ENCODE measurements around the gene FRYL.
"Not testable (repeated sequence)": the region's sequence is repeated elsewhere in the genome, so short reads cannot be mapped to it uniquely, and the experiment has no call there.

Gene FRYL

DNA sequence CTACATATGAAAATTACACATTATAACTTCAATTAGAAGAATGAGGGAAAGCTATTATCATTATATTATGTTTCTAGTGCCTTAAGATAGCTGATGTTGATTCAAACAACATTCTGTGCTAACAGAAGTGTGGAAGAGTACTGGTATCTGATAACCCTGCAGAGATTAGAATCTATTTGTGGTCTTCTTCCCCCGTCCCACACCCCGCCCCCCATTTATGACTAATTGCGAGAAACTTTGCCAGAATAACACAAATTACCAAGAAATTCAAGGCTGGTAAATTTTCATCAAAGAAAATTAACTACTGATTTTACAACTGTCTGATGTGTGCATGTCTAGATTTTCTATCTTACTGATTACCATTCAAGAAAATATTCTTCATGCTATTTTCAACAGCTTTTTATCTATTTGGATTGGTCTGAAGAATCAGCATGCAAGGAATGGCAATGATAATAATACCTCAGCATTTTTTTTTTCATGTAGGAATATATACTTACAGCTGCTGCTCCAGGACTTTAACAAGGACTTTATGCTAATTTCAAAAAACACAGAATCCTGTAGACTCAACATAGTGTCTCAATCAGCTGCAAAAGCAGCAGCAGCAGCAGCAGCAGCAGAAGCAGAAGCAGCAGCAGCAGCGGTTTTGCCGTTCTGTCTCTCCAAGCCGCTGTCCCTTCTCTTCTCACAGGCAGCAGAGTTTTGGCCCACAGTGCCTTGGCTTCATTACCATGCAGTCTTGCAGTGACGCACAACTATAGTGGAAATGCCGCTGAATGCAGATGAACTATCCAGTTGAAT is 126.7 kb downstream of the FRYL start:
- no peak for DNase-seq (ENCODE audit: low read depth)

DNA sequence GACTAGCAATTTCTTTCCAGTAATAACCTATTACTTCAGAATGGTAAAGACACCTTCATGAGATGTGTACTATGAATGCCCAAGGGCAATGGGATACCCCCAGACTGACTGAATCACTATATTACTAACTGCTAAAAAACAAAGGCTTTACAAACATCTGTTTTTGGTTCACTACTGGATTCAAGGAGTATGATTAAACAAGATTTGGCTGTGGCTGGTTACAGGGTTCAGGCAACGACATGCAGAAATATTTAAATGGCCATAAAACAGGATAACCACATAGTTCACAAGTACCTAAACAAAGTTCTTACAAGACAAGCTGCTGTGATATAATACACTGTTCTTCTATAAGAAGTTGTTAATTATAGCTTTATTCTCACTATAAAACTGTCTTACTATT is 128.2 kb downstream of the FRYL start:
- DNase-seq (ENCODE audit: low read depth), result no peak

DNA sequence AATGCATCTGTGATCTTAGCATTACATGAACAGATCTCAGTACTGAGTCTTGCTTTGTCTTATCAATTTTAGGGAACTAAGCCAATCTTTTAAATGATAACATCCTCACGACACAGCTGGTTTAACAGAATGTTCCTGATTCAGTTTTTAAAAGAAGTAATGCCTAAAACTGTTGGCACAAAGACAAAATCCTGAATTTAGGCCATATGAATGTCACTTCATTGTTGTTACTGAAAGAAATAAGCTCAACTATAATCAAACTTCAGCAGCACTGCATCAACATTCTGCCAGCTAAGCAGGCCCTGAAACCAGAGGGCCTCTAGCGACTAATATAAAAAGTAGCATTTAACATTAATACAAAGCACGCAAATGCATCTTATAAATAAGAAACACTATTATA is 130.6 kb downstream of the FRYL start:
- DNase-seq (ENCODE audit: low read depth), result no peak

DNA sequence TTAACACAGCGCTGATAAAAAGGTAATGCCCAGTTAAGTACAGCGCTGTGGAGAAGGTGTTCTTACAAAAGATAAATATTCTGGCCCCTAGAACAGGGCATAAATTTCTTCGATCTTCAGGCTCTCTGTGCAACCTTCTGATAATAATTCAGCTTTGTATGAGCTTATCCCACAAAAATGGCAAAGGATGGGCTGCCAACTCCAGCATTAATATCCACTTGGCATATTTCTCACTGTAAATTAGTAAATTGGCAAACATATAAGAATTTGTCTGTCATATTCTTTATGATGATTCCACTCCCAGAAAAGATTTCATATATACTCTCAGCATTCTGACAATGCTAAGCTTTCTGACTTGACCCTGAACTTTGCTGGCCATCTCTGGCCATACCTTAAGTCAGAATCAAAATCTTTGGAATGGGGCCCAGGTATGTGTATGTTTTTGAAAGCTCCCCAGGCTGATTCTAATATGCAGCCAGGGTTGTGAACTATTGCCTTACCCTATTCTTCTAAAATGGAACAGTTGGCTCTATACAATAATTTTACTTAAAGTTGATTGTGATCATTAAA is 134.8 kb downstream of the FRYL start:
- DNase-seq (ENCODE audit: low read depth), result no peak

DNA sequence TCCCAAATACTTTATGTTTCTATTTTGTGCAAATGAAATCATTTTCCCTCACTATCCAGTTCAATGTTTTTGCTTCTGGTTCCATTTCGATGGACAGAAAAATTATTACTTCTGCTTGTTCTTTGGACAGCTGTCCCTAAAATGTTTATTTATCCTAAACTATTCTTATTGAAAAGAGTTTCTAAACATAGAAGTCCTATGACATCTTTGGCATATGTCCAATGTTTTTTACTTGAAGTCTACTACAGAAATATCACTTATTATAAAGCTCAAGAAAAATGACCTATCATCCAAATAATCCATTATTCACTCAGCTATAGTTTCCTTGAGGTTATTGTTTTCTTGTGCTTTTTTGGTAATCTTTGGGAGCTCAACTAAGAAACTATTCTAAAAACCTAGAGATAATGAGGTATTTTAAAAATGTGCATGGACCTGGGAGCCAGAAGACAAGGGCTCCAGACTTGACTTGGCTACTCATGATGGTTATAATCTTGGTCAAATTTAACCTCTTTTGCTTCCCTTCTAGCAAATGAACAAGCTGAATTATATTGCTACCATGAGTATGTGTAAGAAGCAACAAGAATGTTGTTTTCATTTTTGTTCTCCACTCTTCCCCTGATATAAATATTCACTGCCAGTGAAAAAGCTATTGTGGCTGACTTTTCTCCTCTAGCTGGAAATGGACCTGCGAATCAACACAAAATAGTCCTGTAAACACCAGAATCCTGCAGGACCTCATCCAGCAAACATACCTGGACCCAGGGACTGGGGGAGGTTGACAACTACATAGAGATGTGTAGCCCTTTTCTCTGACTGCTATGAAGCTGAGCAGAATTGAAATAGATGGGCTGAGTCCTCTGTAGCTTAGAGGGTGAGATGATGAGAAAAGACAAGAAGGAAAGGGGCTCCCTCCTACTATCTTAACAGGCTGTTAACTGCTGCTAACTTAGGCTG is 137.4 kb downstream of the FRYL start:
- DNase-seq (ENCODE audit: low read depth), result no peak

DNA sequence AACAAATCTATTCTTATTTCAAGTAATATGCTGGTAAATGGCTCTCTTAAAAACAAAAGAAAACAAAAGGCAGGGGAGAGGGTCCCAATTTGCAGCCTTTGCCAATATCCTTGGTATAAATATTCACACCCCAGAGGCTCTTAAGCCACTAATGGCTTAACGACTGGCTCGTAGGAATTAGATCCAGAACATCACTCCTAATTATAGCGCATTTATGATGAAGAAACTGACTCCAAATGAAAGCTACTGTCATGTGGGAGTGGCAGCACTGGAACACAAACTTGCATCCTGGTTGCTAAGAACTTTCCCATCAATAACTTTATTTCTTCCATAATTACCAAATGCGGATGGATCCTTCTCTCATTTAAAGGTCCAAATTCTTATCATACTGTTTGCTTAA is 138.7 kb downstream of the FRYL start:
- DNase-seq (ENCODE audit: low read depth), result no peak

DNA sequence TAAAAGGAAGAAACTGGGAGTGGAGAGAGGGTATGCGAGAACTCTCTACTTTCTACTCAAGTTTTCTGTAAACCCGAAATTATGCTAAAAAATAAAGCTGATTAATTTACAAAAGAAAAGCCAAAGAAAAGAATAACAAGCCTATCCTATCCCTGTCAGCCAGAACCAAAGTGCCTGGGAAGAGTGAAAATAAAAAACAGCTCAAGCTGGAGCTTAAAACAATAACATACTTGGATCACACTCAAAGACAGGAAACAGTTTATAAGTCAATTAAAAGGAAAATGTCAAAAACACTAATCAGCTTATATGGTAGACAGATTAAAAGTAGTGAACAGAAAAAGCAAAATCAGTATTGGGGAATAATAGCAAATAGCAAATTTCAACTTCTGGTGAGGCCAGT is 139.4 kb downstream of the FRYL start:
- no peak for DNase-seq (ENCODE audit: low read depth)

DNA sequence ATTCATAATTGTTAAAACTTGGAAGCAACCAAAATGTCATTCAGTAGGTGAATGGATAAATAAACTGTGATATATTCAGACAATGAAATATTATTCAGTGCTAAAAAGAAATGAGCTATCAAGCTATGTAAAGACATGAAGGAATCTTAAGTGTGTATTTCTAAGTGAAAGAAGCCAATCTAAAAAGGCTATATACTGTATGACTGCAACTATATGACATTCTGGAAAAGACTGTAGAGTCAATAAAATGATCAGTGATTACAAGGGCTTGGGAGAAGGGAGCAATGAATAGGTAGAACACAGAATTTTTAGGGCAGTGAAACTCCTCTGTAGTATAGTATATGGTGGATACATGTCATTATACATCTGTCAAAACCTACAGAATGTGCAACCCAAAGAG is 139.9 kb downstream of the FRYL start:
- DNase-seq (ENCODE audit: low read depth), result no peak

DNA sequence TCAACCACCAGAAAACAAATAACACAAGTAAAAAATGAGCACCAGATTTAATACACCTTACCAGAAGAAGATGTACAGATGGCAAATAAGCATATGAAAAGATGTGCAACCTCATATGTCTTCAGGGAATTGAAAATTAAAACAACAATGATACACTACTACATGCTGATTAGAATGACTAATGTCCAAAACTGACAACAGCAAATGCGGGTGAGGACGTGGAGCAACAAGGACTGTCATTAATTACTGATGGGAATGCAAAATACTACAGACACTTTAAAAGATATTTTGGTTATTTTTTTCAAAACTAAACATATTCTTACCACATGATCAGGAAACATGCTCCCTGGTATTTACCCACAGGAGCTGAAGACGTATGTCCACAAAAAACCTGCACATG is 140.3 kb downstream of the FRYL start:
- DNase-seq (ENCODE audit: low read depth), result no peak

DNA sequence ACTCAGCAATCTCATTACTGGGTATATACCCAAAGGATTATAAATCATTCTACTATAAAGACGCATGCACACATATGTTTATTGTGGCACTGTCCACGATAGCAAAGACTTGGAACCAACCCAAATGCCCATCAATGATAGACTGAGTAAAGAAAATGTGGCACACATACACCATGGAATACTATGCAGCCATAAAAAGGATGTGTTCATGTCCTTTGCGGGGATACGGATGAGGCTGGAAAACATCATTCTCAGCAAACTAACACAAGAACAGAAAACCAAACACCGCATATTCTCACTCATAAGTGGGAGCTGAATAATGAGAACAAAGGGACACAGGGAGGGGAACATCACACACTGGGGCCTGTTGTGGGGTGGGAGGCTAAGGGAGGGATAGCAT is 141.5 kb downstream of the FRYL start:
- DNase-seq (ENCODE audit: low read depth), result not testable (repeated sequence)

DNA sequence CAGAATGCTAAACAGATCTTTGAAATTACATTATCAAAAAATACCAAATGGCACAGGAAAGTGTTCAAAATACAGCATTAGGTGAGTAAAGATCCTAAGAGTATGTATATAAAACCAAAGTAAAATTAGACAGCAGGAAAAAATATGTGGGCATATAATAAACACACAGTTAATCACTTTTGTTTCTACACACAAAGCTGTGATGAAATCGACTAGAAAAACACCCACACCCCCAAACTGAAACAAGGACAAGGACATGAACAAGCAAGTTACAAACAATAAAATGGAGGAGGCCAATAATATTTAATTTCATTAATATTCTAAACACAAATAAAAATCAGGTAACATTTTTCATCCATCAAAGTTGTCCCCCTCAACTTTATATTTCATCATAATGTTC is 143.2 kb downstream of the FRYL start:
- no peak for DNase-seq (ENCODE audit: low read depth)

DNA sequence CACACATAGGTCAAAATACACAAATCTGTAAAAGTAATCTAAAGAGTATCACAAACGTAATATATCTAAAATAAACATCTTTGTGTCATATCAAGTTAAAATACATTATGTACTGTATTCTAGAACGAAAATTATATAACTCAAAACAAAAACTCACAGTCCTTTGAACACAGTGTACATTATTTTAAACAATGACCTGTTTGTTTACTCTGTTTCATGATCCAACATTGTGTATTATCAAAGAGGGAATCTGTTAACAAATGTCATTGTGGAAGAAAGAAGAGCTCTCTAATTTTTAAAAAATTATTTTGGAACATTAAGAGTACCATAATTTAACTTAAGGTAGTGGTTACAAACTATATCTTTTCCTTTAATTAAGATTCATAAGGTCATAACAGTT is 144.1 kb downstream of the FRYL start:
- DNase-seq (ENCODE audit: low read depth), result no peak

DNA sequence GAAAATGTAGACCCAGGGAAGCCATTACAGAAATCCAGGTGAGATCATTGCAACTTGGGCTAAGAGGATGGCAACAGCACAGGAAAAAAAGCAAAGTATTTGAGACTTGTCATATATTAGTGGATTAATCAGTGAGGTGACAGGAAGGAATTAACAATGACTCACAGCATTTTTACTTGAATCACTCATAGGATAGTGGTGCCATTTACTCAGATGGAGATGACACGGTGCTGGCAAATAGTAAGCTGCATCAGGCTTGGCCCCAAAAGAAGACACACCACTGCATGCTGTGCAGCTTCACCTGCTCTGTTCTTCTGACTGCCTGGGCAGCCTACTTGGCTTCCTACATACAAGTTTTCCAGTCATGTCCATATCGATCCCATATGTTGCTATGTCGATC is 144.8 kb downstream of the FRYL start:
- DNase-seq (ENCODE audit: low read depth), result no peak

DNA sequence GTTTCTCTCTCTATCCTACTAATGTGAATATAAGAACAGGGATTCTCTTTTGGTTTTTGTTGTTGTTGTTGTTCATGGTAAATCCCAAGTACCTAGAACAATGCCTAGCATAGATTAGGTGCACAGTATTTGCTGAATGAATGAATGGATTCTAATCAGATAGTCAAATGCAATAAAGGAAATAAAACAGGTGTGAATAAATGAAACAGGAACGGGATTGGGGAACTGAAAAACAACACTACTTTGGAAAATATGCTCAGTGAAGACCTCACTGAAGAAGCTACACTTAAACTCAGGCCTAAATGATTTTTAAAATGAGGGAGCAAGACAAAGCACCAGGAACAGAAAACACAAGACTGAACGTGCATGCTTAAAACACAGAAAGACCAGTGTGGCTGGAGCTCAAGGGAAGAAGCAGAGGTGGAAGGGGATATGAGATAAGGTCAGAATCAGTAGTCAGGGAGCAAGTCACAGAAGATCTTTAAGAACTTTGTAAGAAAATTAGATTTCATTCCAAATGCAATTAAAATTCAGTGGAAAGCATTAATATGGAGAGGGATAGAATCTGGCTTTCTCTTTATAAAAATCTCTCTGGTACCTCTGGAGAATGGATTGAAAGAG is 145.3 kb downstream of the FRYL start:
- DNase-seq (ENCODE audit: low read depth), result no peak

DNA sequence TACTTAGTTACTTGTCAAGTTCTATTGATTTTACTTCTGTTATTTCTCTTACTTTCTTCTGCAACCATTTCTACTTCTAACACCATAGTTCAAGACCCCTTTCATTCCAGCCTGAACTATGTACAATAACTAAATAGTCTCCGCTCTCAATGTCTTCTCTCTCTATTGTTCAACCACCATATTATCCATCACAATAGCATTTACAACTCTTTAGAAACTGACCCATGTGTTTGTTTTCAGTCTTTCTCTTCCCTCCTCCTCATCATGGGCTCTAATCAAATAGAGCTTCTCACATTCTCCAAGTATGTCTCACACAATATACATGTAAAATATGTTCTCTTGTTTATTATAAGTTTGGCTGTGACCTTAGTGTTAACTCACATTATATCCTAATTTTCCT is 146.4 kb downstream of the FRYL start:
- DNase-seq (ENCODE audit: low read depth), result no peak

DNA sequence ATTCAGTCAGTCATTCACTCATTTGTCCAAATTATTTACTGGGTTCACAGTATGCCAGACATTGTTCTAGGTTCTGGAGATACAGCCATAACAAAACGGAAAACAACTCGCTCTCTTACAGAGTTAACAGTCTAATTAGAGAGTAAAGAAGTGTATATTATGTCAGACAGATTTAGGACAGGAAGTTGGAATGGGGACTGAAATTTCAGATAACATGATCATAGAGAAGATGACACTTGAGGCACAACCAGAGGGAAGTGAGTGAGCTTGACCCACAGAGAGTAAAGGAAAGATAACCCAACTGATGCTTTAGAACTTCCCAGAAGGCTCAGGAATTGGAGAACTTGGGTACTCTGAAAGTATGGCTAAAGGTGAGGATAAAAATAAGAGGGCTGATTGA is 150.6 kb downstream of the FRYL start:
- no peak for DNase-seq (ENCODE audit: low read depth)

DNA sequence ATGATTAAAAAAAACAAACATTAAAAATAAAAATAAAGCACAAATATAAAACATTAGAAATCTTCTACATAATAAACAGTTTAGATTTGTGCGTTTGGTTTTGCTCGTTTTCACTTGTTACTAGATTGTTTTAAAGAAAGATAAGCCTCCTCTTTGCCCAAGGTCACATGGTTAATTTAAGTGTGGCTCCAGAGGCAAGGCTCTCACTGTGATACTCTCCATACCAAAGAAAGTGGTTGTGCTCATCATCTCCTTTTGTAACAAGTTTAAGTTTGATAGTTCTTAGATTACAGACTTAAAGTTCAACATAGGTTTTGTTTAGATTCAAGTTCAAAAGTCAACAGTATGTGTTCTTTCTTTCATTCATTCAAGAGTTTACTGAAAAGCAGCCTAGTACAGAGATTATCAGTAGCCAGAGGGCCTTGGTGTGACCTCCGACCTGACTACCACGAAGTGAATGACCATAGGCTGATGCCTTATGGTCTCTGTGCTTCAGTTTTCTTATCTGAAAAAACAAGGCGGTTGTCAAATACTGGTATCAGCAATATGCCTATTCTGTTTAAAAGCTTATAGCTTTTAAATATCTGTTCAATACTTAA is 156.8 kb downstream of the FRYL start:
- no peak for DNase-seq (ENCODE audit: low read depth)

DNA sequence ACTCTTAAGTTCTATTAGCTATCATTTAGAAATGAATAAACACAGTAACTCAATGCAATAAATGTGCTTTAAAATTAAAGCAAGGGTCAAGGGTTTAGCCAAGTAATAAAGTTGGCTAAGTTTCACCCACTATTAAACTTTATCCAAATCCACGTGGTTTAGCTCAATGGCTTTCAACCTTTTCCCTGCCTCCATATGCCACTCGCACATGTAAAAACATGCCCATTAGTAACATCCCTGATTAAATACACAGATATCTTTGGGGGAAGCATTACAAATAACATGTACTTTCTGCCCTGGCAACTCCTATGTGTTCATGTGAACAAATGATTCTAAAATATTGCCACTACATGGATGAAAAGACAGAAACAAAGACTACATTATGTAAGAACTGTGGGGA is 159.2 kb downstream of the FRYL start:
- DNase-seq (ENCODE audit: low read depth), result no peak

DNA sequence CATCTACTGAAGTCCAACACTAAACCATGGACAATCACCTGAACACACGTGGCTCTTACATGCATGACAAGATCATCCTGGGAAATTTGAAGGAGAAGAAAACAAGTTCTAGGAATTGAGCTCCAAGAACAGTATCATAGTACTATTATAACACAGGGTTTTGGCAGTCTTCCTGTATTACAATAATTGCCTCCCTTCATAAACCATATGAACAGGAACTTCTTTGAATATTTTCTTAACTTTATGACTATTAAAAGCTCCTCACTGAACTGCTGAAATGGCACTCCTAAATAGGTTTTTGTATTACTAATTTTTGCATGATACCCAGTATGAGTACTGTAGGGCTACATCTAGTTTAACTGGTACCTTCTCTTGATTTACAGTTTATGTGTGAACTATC is 160.0 kb downstream of the FRYL start:
- no peak for DNase-seq (ENCODE audit: low read depth)

DNA sequence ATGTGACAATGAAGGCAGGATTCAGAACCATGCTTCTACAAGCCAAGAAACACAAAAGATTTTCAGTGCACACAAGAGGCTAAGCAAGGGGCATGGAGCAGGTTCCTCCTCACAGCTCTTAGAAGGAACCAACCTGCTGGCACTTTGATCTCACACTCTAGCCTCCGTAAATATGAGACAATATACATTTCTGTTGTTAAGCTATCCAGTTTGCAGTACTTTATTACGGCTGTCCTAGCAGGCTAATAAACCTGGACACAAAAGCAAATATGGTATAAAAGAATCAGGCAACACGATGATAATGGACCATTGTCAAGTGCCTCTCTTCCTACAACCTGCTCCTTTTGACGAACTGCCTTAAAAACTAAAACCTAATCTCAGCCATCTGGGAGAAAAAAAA is 175.6 kb downstream of the FRYL start:
- DNase-seq (ENCODE audit: low read depth), result no peak

DNA sequence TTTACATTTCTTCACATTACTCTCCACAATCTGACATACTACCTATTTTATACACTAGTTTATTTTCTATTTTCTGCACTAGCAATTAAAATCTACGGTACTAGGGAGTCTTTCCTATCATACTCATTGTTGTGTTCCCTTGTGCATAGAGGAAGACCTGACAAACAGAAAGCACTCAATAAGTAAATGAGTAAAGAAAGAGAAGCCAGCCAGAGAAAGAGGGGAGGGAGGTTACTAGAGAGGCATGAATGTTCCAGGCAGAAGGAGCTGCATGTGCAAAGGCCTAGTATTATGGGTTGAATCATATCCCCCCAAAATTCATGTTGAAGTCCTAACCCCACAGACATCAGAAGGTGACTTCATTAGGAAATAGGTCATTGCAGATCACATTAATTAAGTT is 176.0 kb downstream of the FRYL start:
- DNase-seq (ENCODE audit: low read depth), result no peak

DNA sequence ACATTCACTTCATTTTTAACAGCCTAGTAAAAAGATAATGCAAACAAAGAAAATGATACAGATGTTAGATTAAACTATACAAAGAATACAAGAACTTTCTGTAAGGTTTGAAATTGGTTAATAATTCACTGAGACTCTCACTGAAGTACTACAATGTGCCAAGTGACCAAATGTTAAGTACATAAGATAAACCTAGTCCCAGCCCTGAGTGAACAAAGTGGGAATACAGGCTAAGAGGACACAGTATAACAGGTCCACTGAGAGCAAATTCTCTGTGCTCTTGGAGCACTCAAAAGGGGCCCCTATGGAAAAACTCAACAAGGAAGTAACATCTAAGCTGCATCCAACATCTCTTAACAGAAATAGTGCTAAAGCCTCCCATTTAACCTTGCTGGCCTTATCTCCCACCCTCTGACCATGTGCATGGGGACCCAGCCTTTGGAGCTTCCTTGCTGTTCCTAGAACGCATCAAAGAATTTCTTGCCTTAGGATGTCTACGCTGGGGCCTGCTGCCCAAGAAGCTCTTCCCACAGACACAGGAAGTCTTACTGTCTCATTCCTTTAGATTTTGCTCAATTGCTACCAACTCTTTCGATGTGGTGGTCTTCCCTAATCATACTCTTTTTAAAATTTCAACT is 176.6 kb downstream of the FRYL start:
- DNase-seq (ENCODE audit: low read depth), result no peak
